GM21786 (cell line): ENCODE measurements around the gene TPI1.
"Not testable (repeated sequence)": the region's sequence is repeated elsewhere in the genome, so short reads cannot be mapped to it uniquely, and the experiment has no call there.

Source experiments
- ATAC-seq: cut with Tn5 transposase; IDR thresholded peaks from one replicate; pipeline ENCODE4 v1.9.1; 2021; ENCODE audit not compliant: unreplicated experiment

Gene TPI1

DNA sequence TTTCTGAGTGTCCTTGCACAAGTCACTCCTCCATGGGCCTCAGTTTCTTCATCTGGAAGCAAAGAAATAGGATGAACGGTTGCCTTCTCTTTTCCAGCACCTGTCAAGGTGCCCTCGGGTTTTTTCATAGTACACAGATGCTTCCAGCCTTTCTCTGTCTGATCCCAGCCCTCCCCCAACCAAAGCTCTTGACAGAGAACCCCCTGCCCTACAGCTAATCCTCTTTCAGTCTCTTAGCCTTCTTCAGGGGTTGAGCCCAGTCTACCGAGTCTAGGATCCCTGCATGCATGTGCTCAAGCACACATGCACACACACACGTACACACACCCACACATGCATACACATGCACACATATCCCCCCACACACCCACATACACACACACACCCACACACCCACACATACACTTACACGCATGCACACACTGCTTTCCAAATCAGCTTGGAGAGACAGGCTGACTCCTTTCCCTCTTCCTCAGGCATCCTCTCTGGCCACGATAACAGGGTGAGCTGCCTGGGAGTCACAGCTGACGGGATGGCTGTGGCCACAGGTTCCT, 20.9 kb upstream of the TPI1 start:
- ATAC-seq, result no peak

DNA sequence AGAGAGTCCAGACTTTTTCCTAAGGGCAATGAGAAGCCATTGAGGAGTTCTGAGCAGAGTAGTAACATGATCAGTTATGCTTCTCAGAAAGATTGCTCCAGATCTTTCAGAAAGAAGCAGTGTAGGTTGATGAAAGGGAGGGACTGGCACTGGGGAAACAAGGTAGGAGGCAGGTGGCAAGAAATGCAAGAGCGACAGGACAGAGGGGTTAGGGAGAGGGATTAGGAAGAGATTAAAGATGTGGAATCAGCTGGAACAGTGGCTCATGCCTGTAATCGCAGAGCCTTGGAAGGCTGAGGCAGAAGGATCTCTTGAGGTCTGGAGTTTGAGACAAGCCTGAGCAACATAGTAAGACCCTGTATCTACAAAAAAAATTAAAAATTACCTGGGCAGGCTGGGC, 19.7 kb upstream of the TPI1 start:
- no peak for ATAC-seq

DNA sequence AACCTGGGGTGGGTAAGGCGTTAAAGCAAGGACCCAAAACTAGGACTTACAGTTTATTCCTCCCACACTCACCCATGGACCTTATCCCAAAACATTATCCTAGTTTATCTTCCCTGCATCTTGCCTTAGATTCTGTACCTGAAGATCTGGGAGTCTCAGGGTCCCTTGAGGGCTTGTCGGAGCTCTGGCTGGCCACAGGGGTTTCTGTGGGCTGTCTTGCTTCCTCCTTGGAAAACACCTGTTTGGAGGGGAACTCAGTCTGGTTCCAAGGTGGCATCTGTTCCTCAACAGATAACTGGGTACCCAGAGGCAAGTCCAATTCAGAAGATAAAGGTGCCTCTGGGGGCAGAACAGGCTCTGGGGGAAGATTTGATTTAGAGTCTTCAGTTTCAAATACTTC, 17.9 kb upstream of the TPI1 start:
- no peak for ATAC-seq

DNA sequence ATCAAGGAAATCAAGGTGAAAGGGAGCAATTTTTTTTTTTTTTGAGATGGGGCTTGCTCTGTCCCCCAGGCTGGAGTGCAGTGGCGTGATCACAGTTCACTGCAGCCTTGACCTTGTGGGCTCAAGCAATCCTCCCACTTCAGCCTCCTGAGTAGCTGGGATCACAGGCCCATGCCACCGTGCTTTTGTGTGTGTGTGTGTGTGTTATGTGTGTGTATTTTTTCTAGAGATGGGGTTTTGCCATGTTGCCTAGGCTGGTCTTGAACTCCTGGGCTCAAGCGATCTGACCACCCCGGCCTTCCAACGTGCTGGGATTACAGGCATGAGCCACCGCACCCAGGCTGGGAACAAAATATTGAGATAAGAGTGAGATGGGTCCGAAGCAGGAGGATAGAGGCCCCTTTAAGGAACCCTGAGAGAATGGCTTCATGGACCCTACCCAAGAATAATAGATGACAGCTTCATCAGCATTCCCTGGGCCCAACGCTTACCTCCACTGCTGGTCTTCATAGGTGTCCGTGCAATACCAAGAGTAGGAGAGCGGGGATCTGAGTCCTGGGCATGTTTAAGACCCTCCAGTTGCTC, 17.3 kb upstream of the TPI1 start:
- ATAC-seq, result no peak

DNA sequence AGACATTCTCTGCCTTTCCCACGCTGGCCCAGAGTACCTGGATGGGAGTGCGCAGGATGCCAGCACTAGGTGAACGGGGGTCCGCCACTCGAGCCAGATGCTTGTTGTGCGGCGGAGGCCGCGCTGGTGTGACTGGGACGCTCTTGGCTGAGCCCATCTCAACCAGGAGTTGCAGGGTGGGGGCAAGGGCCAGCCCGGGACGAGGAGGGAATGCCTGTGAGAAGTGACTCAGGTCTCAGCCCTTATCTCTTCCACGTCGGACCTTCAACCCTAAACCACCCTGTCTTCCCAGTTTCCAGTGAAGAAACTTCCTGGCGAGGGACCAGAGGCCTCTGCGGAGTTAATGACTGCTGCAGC, 16.6 kb upstream of the TPI1 start:
- no peak for ATAC-seq

DNA sequence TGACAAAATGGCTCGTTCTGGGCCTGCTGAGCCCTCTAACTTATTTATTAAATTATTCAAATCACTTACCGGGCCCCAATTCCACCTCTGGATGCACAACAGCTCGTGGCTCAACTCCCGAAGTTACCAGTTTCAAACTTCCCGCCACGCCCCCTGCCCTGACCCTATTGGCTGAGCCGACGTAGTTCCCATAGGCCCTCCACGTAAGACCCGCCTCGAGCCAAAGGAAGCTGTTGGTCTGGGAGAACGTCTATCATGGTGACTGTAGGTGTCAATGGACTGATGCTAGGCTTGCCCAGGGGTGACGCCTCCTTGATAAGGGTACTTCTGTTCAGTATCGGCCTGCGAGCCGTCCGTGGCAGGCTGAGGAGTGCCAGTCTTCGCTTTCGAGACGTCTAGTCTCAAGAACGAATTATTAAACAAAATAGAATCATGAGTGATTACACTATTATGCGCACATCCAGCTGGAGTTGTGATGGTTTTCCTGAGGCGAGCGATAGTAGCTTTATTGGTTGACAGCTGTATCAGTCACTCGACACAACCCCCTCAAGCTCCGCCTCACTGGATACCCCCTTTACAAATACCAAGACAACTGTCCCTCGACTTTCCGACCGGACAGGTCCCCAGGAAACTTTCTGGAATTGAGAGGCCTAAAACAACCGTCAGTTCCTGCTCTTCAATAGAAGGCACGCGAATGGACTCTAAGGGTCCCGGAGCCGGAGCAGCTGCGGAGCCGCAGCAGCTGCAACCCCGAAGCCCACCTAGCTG, 16.0 kb upstream of the TPI1 start, which contains the start of gene CDCA3:
TSS of gene CDCA3 (minus strand) at position 134 of the 768 bp plus-strand sequence. CDS start 334 bp downstream, outside the sequence.
- peak; percentile 54 for ATAC-seq

DNA sequence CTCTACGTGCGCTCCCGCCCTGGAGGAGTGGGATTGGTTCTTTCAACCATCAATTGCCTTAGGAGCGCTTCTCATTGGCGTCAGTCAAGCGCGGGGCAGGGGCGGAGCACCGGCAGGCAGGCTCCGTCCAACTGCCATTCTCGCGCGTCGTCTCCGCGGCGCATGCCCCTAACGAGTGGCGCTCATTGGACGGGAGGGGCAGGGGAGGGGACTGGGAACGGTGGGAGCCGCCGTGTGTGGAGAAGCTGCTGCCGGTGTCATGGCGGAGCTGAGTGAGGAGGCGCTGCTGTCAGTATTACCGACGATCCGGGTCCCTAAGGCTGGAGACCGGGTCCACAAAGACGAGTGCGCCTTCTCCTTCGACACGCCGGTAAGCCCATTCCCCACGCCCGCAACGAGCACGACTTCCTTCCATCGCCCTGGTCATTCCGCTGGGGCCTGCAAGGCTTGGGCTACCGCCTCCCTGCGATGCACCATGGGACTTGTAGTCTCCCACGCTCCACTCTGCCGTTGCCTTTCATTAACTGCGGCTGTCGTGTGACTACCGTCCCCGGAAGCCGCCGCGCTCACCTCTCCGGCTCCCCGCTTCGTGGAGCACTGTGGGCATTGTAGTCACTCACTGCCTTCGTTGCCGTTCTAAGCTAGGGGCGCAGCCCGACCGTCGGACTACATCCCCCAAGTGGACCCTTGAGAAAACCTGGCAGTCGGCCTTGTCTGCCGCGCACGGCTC, 15.2 kb upstream of the TPI1 start, which contains the start of gene USP5:
TSS of gene USP5 (plus strand) at position 230 of the 730 bp plus-strand sequence. CDS start at position 260, 30 bp downstream.
- ATAC-seq, result peak; percentile 68

DNA sequence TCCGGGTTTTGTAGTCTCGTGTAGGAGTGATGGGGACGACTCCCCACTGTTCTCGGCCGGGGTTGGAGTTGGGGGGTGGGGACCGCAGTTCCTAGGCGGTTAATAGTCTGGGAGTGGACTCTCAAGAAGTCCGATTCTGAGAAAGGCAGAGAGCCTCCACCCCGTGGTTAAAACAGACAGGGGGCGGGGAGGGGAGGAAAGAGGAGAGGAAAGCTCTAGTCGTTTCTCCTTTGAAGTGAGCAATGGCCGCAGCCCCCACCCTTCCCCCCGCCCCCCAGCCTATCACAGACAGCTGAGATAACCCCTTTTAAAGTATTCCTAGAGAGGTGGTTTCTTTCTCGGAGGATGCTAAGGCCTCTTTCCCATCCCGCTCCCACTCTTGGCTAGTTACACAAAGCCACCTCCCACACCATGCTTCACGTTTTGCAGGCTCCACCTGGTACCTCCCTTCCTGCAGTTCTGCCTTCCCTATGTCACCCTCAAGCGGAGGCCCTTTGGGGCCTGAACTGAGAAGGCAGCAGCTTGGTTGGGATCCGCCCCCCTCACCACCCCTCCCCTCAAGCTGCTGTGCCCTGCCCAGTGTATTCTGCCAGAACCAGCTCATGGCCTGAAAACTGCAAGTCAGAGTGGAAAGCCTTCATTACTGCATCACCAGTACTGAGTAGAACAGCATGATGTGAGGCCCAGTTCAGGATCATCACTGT, 14.5 kb upstream of the TPI1 start:
- ATAC-seq, result no peak

DNA sequence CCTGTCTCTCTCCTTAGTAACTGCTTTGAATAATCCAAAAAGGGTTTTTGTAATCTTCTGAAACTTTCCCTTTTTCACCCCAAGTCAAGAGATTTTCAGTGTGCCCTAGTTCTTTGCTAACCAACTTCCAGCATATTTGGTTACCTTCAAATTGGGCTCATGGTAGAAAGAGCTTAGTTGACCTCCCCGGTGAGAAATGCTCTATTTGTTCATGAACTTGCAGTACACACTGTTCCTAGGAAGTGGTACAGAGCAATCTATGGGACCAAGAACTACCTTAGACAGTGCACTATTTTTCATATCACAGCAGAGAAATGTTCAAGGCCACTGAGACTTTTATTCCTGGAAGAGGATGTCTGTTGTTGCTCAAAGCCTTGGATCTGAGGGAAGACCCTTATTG, 13.7 kb upstream of the TPI1 start:
- ATAC-seq, result no peak

DNA sequence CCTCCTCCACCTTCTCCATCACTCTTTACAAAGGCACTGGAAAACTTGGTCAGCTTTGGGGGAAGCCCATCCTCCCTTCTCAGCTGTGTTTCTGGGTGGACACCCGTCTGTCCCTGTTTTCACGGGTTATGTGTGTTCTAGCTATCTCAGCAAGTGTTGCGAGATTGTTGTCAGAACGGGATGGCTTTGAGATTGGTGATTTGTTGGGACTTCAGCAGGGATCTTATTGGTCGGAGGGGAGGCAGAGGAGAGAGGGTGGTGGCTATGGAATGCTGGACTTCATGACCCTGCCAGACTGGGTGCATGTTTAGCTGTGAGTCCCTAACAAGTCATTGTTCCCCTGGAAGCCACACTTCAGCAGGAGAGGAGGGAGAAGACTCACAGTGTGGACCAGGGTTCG, 13.3 kb upstream of the TPI1 start:
- no peak for ATAC-seq

DNA sequence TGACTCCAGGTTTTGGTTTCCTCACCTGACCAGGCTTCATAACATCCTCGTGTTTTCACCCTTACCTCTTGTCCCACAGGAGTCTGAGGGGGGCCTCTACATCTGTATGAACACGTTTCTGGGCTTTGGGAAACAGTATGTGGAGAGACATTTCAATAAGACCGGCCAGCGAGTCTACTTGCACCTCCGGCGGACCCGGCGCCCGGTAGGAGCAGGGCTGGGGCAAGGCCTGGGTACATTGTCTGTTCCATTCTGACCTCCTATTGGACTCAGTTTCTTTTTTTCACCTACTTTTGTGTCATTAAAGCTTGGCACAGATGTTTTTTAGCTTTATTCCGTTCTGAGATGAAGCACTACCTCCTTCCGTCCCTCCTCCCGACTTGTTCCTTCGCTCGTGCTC, 12.0 kb upstream of the TPI1 start:
- ATAC-seq, result no peak

DNA sequence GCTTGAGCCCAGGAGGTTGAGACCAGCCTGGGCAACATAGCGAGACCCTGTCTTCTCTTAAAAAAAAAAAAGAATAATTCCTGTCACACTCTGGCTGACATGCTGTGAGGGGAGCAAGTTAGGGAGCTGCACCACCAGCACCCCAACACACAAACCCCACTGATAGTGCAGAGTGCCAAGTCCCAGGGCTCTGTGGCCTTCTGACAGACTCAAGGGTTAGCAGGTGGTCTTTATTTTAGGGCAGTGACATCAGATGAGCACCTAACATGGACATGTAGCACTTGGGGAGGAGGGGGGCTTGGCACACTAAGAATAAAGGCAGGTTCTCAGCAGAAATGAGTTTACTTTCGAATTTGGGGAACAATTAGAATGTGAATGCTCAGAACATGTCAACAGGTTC, 8.5 kb upstream of the TPI1 start:
- ATAC-seq, result no peak

DNA sequence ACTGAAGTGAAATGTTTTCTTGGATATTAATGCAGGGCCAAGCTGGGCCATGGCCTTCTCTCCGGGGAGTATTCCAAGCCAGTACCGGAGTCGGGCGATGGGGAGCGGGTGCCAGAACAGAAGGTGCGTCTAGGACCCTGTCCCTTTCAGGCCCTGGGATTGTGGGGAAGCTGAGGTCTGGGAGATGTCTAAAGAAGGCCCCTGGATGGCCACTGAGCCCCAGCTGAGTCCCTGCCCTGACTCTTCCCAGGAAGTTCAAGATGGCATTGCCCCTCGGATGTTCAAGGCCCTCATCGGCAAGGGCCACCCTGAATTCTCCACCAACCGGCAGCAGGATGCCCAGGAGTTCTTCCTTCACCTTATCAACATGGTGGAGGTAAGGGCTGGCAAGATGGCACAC, 7.2 kb upstream of the TPI1 start:
- ATAC-seq, result no peak

DNA sequence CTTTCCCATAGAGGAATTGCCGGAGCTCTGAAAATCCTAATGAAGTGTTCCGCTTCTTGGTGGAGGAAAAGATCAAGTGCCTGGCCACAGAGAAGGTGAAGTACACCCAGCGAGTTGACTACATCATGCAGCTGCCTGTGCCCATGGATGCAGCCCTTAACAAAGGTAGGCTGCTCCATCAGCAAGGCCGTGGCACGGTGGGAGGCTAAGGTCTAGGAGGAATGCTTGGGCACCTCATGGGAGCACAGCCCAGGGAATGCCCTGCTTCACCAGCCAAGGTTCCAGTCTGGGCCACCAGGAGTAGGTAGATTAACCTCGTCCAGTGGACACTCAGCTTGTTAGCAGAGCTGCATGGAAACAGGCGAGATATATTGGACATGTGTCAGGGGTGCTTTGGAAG, 6.4 kb upstream of the TPI1 start:
- no peak for ATAC-seq

DNA sequence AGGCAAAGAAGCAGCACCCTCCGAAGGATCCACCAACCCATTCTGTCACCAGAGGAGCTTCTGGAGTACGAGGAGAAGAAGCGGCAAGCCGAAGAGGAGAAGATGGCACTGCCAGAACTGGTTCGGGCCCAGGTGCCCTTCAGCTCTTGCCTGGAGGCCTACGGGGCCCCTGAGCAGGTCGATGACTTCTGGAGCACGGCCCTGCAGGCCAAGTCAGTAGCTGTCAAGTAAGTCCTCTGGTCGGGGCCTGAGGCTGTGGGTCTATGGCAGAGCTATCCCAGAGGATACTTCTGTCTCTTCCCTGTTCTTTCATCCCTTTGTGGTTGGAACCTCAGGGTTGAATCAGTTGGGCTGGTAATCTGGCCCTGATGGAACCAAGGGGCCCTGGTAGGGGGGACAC, 5.9 kb upstream of the TPI1 start:
- no peak for ATAC-seq

DNA sequence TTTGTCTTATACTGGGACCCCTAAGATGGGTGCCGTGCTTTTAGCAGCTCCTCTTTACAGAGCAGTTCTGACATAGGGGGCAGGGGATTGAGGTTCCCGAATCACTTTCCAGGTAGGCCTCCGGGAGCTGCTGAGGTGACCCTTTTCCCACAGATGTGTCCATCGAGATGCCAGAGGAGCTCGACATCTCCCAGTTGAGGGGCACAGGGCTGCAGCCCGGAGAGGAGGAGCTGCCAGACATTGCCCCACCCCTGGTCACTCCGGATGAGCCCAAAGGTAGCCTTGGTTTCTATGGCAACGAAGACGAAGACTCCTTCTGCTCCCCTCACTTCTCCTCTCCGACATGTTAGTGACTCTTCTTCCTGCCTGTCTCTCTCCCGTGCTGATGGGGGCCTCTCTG, 4.3 kb upstream of the TPI1 start:
- no peak for ATAC-seq

DNA sequence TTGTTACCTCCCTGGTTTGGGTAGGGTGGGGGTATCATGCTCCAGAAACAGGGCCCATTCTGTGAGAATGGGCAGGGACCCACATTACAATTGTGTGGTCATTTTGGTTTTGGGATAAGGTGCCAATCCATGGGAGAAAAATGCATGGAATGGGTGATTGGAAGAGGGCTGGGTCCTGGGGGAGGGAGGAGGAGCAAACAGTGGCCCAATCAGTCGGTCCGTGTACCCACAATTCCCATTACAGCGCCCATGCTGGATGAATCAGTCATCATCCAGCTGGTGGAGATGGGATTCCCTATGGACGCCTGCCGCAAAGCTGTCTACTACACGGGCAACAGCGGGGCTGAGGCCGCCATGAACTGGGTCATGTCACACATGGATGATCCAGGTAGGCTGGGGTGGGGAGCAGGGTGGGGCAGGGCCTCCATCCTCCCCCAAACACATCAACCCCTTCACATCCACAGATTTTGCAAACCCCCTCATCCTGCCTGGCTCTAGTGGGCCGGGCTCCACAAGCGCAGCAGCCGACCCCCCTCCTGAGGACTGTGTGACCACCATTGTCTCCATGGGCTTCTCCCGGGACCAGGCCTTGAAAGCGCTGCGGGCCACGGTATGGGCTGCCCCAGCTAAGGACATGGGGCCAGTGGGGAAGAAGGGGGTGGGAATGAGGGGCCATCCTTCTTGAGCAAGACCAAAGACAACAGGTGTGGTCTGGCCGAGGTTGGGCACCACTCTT, 3.6 kb upstream of the TPI1 start:
- no peak for ATAC-seq

DNA sequence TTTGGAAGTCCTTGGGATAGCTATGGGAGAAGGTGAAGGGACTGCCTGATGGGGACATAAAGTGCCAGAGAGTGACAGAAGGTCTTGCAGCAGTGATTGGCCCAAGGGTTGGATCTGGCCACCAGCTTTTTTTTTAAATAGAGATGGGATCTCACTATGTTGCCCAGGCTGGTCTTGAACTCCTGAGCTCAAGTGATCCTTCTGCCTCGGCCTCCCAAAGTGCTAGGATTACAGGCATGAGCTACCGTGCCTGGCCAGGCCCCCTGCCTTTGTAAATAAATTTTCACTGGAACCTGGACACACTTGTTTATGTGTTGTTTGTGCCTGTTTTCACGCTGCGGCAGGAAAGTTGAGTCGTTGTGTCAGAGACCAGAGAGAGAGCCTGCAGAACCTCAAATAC, 2.0 kb upstream of the TPI1 start:
- ATAC-seq, result not testable (repeated sequence)

DNA sequence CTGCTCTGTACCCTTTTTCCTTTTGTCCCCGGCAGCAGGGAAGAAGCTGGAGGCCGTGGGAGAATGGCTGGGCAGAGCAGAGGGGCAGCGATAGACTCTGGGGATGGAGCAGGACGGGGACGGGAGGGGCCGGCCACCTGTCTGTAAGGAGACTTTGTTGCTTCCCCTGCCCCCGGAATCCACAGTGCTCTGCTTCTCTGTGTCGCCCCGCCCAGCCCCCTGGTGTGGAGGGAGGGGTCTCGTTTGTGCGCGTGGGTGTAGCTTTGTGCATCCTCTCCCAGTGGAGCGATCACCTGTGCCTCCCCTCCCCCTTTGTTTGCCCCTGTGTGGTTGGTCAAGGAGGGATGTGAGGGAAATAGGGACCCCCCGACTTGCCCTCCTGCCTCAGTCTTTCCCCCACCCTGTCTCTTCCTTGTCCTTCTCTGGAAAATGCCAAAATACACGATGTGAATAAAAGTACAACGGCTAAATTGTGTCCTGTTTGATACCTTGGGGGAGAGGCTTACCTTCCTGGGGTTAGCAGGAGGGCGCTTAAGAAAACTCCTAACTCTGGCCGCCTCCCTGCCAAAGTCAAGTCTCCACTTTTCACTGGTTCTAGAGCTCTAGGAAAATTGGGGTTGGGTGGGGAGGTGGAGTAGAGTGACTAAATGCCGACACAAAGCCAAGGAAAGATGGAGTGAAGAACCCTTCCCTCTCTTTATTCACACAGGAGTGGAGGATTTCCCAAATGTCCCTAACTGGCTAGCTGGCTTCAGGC, 990 bp upstream of the TPI1 start:
- ATAC-seq, result no peak

DNA sequence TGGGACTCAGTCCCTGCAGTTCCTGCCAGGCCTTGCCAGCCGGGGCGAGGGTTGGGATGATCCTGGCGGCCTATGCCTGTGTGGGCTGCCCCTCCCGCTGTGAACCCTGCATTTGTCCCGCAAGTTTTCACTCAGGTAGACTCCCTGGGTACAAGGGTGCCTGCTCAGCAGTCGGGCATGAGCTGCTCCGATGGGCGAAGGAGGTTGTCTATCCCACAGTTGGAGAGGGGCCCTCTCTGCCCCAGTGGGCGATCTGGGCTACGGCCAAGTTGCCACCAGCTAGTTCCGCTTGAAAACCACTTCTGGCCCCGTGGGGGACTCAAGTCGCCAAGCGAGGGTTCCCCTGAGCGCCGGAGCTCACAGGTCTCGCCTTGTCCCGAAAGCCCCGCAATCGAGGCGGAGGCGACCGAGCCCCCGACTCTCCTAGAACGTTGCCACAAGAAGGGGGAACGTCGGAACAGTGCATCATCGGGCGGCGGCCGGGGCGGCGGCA, 365 bp upstream of the TPI1 start:
- ATAC-seq, result peak; percentile 10
